Activated T-helper 9 cell treated with anti-CD3 and anti-CD28 coated beads, Interleukin-2, amount 50 U/mL, for 16 hours (primary cell): ENCODE measurements around the gene DARS2.
"Not testable (repeated sequence)": the region's sequence is repeated elsewhere in the genome, so short reads cannot be mapped to it uniquely, and the experiment has no call there.

ENCODE experiments used
- DNase-seq: peaks from one replicate; pipeline ENCODE4 v3.0.0-alpha.2; 2020; ENCODE audit warnings: low read depth

DARS2 gene

DNA sequence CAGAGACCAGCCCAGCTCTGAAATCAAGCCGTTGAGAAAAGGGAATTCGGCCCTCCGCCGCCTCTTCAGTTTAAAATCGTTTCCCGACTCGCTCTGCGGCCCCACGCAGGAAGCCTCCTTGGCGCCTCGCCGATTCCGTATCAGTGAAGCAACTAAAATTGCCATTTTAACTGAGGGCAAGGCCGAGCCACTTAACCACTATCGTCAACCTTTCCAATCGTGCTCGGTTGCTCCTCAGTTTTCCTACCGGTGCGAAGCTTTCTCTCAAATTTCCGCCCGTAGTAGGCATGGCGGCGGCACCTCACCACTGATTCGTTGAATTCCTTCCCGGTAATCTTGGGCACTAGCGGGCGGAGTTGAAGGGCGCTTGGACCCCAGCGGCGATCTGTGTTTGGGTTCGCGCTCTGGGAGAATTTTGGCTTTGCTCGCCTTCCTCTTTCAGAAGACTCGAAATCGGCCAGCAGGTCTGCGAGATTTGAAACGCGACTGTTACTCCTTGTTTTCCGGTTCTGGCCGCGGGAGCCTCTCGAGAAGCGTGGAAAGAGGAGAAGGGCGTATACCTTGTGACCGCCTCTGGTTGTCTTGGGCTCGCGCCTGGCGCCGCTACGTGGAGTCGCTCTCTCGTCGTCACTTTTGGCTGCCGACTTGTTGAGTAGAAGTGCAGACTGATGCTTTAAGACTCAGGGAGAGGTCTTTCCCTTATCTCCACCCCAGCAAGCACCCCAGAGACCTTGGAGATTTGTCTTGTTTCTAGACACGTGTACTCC lies at the start of gene DARS2, which contains the start of gene CENPL:
Gene DARS2 (plus strand): TSS at position 359 of the 767 bp plus-strand sequence. CDS start 557 bp downstream, outside the sequence.
Gene CENPL (minus strand): TSS at position 569 of the 767 bp plus-strand sequence. CDS start 13,584 bp downstream, outside the sequence.
- peak; percentile 81 for DNase-seq

GRCh38 chr1:173775578-173776226 lies 48.8 kb upstream of the DARS2 start:
- DNase-seq = no peak

- no peak for DNase-seq
These were observed 44.5 kb upstream of the DARS2 start for GRCh38 chr1:173779936-173780335.

GRCh38 chr1:173784997-173785396 lies 39.5 kb upstream of the DARS2 start:
- no peak for DNase-seq

DNA sequence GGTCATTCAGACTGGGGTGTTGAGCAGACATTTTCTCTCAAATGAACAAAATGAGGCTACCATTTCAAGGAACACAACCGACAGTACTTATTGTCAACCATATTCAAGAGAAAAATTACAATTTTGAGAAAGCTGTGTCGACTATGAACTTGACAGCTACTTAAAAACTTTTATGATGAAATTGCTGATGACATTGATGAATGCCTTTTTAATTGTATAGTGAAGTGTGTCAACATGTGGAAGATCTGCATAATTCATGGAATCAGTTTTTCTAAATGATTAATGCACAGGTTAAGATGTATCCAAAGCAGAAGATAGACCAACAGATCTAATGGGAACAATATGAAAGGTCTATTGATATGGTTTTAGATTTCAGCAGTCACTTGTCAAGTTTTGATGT lies 34.6 kb upstream of the DARS2 start:
- DNase-seq = no peak

GRCh38 chr1:173798078-173798477 lies 26.4 kb upstream of the DARS2 start:
- DNase-seq = no peak

GRCh38 chr1:173799995-173800394 lies 24.5 kb upstream of the DARS2 start:
- DNase-seq = not testable (repeated sequence)

DNA sequence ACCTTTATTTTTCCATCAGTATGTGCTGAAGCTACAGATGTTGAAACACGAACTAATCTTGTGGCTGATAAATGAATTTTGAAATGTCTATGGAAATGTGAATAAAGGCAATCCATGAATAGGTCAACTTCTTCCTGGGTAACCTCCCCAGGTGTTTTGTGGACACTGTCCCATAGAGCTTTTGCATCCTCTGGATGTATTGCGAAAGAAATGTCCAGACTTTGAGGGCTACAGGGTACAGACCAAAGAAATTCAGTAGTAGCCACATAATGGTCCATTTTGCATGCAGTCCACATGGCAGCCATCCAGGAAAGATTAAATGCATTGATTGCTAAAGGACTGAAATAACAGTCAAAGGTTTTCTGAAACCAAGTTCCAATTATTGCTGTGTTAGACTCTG lies 21.5 kb upstream of the DARS2 start:
- no peak for DNase-seq

DNA sequence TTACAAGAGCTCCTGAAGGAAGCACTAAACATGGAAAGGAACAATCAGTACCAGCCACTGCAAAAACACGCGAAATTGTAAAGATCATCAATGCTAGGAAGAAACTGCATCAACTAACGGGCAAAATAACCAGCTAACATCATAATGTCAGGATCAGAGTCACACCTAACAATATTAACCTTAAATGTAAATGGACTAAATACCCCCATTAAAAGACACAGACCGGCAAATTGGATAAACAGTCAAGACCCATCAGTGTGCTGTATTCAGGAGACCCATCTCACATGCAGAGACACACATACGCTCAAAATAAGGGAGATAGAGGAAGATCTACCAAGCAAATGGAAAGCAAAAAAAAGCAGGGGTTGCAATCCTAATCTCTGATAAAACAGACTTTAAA lies 10.8 kb upstream of the DARS2 start:
- not testable (repeated sequence) for DNase-seq

- no peak for DNase-seq
These were observed 6.0 kb upstream of the DARS2 start for GRCh38 chr1:173818459-173818858.

DNA sequence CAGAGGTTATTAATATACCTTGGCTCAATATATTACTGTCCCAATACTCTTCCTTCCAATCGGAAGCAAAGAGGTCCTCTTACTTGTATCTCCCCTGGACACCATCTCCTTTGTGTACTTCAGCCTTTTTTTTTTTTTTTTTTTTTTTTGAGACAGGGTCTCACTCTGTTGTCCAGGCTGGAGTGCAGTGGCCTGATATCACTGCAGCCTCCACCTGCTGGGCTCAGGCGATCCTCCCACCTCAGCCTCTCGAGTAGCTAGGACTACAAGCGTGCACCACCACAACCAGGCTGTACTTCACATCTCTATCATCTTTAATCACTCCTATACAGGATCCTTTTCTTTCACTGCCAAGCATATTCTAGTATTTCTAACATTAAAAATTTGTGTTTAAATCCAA lies 2.8 kb upstream of the DARS2 start:
- no peak for DNase-seq

- no peak for DNase-seq
These were observed 625 bp upstream of the DARS2 start for GRCh38 chr1:173823781-173824314.

- no peak for DNase-seq
These were observed 3.1 kb downstream of the DARS2 start for GRCh38 chr1:173827611-173828010.

DNA sequence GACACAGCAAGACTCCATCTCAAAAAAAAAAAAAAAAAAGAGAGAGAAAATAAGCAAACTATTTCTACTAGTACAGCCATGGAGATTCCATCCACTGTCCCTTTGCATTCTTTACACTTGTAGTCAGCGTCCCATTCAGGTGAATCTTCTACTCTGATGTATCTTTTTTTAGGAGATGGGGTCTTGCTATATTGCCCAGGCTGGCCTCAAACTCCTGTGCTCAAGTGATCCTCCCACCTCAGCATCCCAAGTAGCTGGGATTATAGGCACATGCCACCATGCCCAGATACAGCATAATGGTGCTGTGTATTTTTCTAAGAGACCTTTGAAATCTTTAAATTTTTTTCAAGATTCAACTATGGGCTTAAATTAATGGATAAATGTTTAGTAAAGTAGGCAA lies 8.3 kb downstream of the DARS2 start:
- no peak for DNase-seq

GRCh38 chr1:173852105-173852504 lies 27.6 kb downstream of the DARS2 start:
- no peak for DNase-seq

DNA sequence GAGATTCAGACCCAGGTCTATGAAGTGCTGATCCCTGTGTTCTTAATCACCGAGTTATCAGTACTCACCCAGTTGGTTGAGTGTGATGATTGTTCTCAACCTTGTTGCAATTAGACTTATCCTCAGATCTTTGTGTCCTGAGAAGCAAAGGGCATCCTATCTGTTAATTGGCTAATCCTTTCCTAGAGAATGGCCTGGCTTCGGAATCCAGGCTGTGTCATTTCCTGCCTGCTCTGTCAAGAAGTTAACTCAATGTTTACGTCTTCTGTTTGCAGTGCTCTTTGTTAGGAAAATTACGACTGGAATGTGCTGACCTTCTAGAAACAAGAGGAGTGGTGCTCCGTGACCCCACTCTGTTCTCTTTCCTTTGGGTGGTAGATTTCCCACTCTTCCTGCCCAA lies 28.6 kb downstream of the DARS2 start:
- no peak for DNase-seq

GRCh38 chr1:173856014-173856413 lies 31.5 kb downstream of the DARS2 start:
- no peak for DNase-seq

- DNase-seq = no peak
These were observed 32.4 kb downstream of the DARS2 start for GRCh38 chr1:173856903-173857302.

GRCh38 chr1:173857363-173857917 lies 33.0 kb downstream of the DARS2 start:
- no peak for DNase-seq

GRCh38 chr1:173859547-173859946 lies 35.1 kb downstream of the DARS2 start:
- DNase-seq = not testable (repeated sequence)

GRCh38 chr1:173860065-173860464 lies 35.6 kb downstream of the DARS2 start:
- no peak for DNase-seq

DNA sequence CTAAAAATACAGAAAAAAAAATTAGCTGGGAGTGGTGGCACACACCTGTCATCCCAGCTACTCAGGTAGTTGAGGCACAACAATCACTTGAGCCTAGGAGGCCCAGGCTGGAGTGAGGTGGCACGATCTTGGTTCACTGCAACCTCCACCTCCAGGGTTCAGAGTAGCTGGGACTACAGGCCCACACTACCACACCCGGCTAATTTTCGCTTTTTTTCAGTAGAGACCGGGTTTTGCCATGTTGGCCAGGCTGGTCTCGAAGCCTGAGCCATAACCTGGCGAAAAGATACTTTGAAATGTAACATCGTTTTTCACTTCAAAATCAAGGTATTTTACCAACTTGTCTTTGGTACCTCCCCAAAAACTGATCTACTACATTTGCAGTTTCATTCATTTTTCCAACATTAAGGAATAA lies 37.3 kb downstream of the DARS2 start:
- no peak for DNase-seq
